ENCODE measurements around the gene PM20D1. TPM values are rescaled to one million over a fixed set of nuclear protein-coding genes. Genes with fewer than 3 reads are reported as not detected.
"Not testable (repeated sequence)": the region's sequence is repeated elsewhere in the genome, so short reads cannot be mapped to it uniquely, and the experiment has no call there.

The PM20D1 gene
- total RNA-seq, 2 donors from 2014 or later = 0.14 TPM; not detected in 1

- Histone ChIP-seq H3K4me3 (no peak overlapping the region), H3K27ac (no peak overlapping the region), H3K36me3 (no peaks in the 10 kb centered on the region), H3K9me3 (no peaks in the 10 kb centered on the region), H3K27me3 (replicated peaks; ENCODE audit: insufficient read depth) (no peaks in the 10 kb centered on the region), H3K4me1 (ENCODE audit: control insufficient read depth in 1 of 2, low read depth in 2 of 2) (peaks cover 3 to 20% of the 10 kb centered on the region in 2 donors)
- no peak for TF ChIP-seq CTCF (IDR thresholded peaks at IDR 0.05)
- DNase-seq (ENCODE audit: low spot score) (no peak), ATAC-seq (ENCODE audit: insufficient number of reproducible peaks, low FRiP score, low read depth) (no peak)
These were observed 25.8 kb downstream of the PM20D1 start for GRCh38 chr1:205824180-205824579.

- not testable (repeated sequence) for H3K27me3 ChIP-seq (replicated peaks; ENCODE audit: insufficient read depth); H3K27ac ChIP-seq; H3K4me3 ChIP-seq; H3K36me3 ChIP-seq; DNase-seq (ENCODE audit: low spot score); H3K9me3 ChIP-seq; ATAC-seq (ENCODE audit: insufficient number of reproducible peaks, low FRiP score, low read depth)
- H3K4me1 ChIP-seq (ENCODE audit: control insufficient read depth in 1 of 2, low read depth in 2 of 2) = peaks cover 3 to 20% of the 10 kb centered on the region in 2 donors
These were observed 26.7 kb downstream of the PM20D1 start for GRCh38 chr1:205823260-205823659.

GRCh38 chr1:205822397-205822796 lies 27.5 kb downstream of the PM20D1 start:
- Histone ChIP-seq H3K27me3 (replicated peaks; ENCODE audit: insufficient read depth) (no peaks in the 10 kb centered on the region), H3K36me3 (no peaks in the 10 kb centered on the region), H3K4me1 (ENCODE audit: control insufficient read depth in 1 of 2, low read depth in 2 of 2) (peaks cover 1 to 16% of the 10 kb centered on the region in 2 donors), H3K9me3 (no peaks in the 10 kb centered on the region), H3K4me3 (no peak overlapping the region), H3K27ac (no peak overlapping the region)
- no peak for TF ChIP-seq CTCF (IDR thresholded peaks at IDR 0.05)
- ATAC-seq (ENCODE audit: insufficient number of reproducible peaks, low FRiP score, low read depth) = no peak
- DNase-seq (ENCODE audit: low spot score) = no peak

- ATAC-seq (ENCODE audit: insufficient number of reproducible peaks, low FRiP score, low read depth) = no peak
- no peak for TF ChIP-seq CTCF (IDR thresholded peaks at IDR 0.05)
- no peak for DNase-seq (ENCODE audit: low spot score)
- Histone ChIP-seq H3K27me3 (replicated peaks; ENCODE audit: insufficient read depth) (no peaks in the 10 kb centered on the region), H3K4me3 (no peak overlapping the region), H3K9me3 (no peaks in the 10 kb centered on the region), H3K27ac (no peak overlapping the region), H3K36me3 (no peaks in the 10 kb centered on the region), H3K4me1 (ENCODE audit: control insufficient read depth in 1 of 2, low read depth in 2 of 2) (peaks cover 4 to 9% of the 10 kb centered on the region in 2 donors)
These were observed 31.9 kb downstream of the PM20D1 start for GRCh38 chr1:205817988-205818387.

- ATAC-seq (ENCODE audit: insufficient number of reproducible peaks, low FRiP score, low read depth) = no peak
- no peaks in the 10 kb centered on the region for H3K27me3 ChIP-seq (replicated peaks; ENCODE audit: insufficient read depth)
- no peak for DNase-seq (ENCODE audit: low spot score)
- no peak for TF ChIP-seq CTCF (IDR thresholded peaks at IDR 0.05)
- H3K4me1 ChIP-seq (ENCODE audit: control insufficient read depth in 1 of 2, low read depth in 2 of 2) = peaks cover 4 to 9% of the 10 kb centered on the region in 2 donors
- H3K9me3 ChIP-seq = no peaks in the 10 kb centered on the region
- no peak overlapping the region for H3K4me3 ChIP-seq
- no peak overlapping the region for H3K27ac ChIP-seq
- no peaks in the 10 kb centered on the region for H3K36me3 ChIP-seq
These were observed 32.6 kb downstream of the PM20D1 start for GRCh38 chr1:205817364-205817763.

DNA sequence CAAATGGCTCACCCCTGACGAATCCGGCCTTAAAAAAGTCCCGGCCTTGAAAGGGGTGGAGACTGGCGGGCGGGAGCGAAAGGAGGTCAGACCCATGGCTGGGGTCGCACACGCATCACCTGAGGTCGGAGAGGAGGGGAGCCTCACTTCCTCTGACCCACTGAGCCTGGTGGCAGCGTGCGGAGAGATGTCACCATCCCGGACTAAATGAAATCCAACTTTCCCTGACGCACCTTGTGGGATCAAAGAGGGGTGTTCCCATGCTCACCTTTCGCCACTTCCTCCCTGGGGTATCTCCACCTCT lies 36.2 kb downstream of the PM20D1 start:
- TF ChIP-seq CTCF (IDR thresholded peaks at IDR 0.05) = no peak
- Histone ChIP-seq H3K27ac (peak overlapping the region; percentile 84 to 93), H3K9me3 (no peaks in the 10 kb centered on the region), H3K4me3 (peak overlapping the region; percentile 90), H3K36me3 (no peaks in the 10 kb centered on the region), H3K4me1 (ENCODE audit: control insufficient read depth in 1 of 2, low read depth in 2 of 2) (peaks cover 21 to 43% of the 10 kb centered on the region in 2 donors), H3K27me3 (replicated peaks; ENCODE audit: insufficient read depth) (no peaks in the 10 kb centered on the region)
- ATAC-seq (ENCODE audit: insufficient number of reproducible peaks, low FRiP score, low read depth) (no peak), DNase-seq (ENCODE audit: low spot score) (peak; percentile 28)

Data from thoracic aorta (tissue), 2 donors.